GM21423 (cell line): ENCODE data around the gene FSTL1.

ENCODE experiments used
- ATAC-seq: cut with Tn5 transposase; IDR thresholded peaks from one replicate; pipeline ENCODE4 v1.9.1; 2021; ENCODE audit warnings: mild to moderate bottlenecking, moderate library complexity; ENCODE audit not compliant: unreplicated experiment

Gene FSTL1

GRCh38 chr3:120364101-120364500 is 86.7 kb downstream of the FSTL1 start:
- ATAC-seq, result no peak

- ATAC-seq, result no peak
Observed at GRCh38 chr3:120357807-120358206, 93.0 kb downstream of the FSTL1 start.

- ATAC-seq, result no peak
Observed at GRCh38 chr3:120355486-120355885, 95.3 kb downstream of the FSTL1 start.

- ATAC-seq, result no peak
Observed at GRCh38 chr3:120353463-120353862, 97.3 kb downstream of the FSTL1 start.

- ATAC-seq, result no peak
Observed at GRCh38 chr3:120352017-120352416, 98.8 kb downstream of the FSTL1 start.

GRCh38 chr3:120350401-120350941 is 100.3 kb downstream of the FSTL1 start:
- ATAC-seq, result no peak

- ATAC-seq, result no peak
Observed at GRCh38 chr3:120349855-120350125, 101.0 kb downstream of the FSTL1 start.

GRCh38 chr3:120348991-120349854 is 101.6 kb downstream of the FSTL1 start, which contains the start of gene LRRC58:
TSS of gene LRRC58 (minus strand) at chr3:120349354. CDS start at chr3:120349243, 111 bp downstream.
- peak; percentile 86 for ATAC-seq

- ATAC-seq, result peak; percentile 46
Observed at GRCh38 chr3:120348065-120348990, 102.5 kb downstream of the FSTL1 start.

GRCh38 chr3:120344349-120344748 is 106.4 kb downstream of the FSTL1 start:
- ATAC-seq, result no peak
